GM12892 (cell line): ENCODE measurements around the gene TRIM74.
"Not testable (repeated sequence)": the region's sequence is repeated elsewhere in the genome, so short reads cannot be mapped to it uniquely, and the experiment has no call there.

Experiments used
- DNase-seq: peaks from one replicate; pipeline ENCODE4 v3.0.0; 2011; ENCODE audit not compliant: insufficient read length
- FAIRE-seq: peaks from 2 replicates; lab custom pipeline; 2011; peaks lifted over from hg19 to GRCh38; lab: Jason Lieb, UNC
- POLR2A ChIP-seq: IDR thresholded peaks from 2 replicates; pipeline ENCODE4 v1.6.1; 2011; ENCODE audit warnings: low read depth, low read length, control low read depth
- POLR2AphosphoS5 ChIP-seq: IDR thresholded peaks from 2 replicates; pipeline ENCODE4 v1.6.1; 2011; ENCODE audit warnings: low read depth, low read length, control low read depth
- TAF1 ChIP-seq: IDR thresholded peaks from 2 replicates; pipeline ENCODE4 v1.6.1; 2011; ENCODE audit warnings: low read depth, mild to moderate bottlenecking, control low read depth, low read length, borderline replicate concordance

Gene TRIM74

GRCh38 chr7:72925546-72926120 lies 43.6 kb downstream of the TRIM74 start:
- no peak for FAIRE-seq
- DNase-seq: peak; percentile 23
- TF ChIP-seq POLR2A (no peak), TAF1 (no peak), POLR2AphosphoS5 (no peak)

DNA sequence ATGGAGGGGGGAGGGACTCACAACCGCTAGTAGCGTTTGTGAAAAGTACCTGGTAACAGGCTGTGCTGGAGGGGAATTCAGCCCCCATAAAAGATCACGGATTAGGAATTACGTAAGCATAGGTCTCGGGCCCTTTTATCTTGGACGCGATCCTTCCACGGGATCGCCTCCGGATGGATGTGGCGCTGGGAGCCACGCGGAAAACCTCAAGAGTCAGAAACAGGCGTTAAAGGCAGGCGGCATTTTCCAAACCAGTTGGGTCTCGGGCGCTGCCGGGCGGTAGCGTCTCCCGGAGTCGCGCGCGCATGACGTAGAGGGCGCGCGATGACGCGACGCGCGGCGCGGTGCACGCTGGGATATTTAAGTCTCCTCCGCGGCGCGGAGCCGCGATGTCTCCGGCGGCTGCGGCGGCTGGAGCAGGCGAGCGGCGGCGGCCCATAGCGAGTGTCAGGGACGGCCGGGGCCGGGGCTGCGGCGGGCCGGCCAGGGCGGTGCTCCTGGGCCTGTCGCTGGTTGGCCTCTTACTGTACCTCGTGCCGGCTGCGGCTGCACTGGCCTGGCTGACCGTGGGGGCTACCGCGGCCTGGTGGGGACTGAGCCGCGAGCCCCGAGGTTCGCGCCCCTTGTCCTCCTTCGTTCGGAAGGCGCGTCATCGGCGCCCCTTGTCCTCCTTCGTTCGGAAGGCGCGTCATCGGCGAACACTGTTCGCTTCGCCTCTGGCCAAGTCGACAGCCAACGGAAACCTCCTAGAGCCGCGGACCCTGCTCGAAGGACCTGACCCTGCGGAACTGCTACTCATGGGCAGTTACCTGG lies 44.3 kb downstream of the TRIM74 start, which contains the start of gene POM121:
Gene POM121 (plus strand): TSS at position 363 of the 813 bp plus-strand sequence. CDS start 27 bp downstream, at position 390.
- TF ChIP-seq POLR2AphosphoS5 (peak; percentile 83), POLR2A (peak; percentile 93), TAF1 (peak; percentile 65; the same call in 1 of the 2 replicates)
- FAIRE-seq (peak; percentile 75), DNase-seq (peak; percentile 88)

- FAIRE-seq (no peak), DNase-seq (no peak)
- no peak for TF ChIP-seq POLR2AphosphoS5
- no peak for TF ChIP-seq POLR2A
- TF ChIP-seq TAF1: no peak
Measured at GRCh38 chr7:72924386-72924732, 44.9 kb downstream of the TRIM74 start.

GRCh38 chr7:72919256-72919775 lies 50.0 kb downstream of the TRIM74 start:
- no peak for DNase-seq
- TF ChIP-seq TAF1 (no peak), POLR2AphosphoS5 (no peak), POLR2A (no peak)
- no peak for FAIRE-seq

- DNase-seq: not testable (repeated sequence)
- FAIRE-seq: peak; percentile 51
Measured at GRCh38 chr7:72914756-72915525, 54.3 kb downstream of the TRIM74 start.

GRCh38 chr7:72913750-72914149 lies 55.5 kb downstream of the TRIM74 start:
- not testable (repeated sequence) for FAIRE-seq, DNase-seq

GRCh38 chr7:72911395-72911794 lies 57.9 kb downstream of the TRIM74 start:
- not testable (repeated sequence) for DNase-seq, FAIRE-seq
